Peyer's patch (tissue), 4 donors: ENCODE measurements around the gene IFI27.

Source experiments
- CTCF ChIP-seq, 6 experiments: fragments of 450-650 bp in 4 of 6; fragments of 200-600 bp in 2 of 6; sonication (generic) in 1 of 6; IDR thresholded peaks; one replicate each; pipeline ENCODE4 v1.5.1; 2017 to 2019; ENCODE audit warnings: antibody characterized with exemption in 6 of 6, mild to moderate bottlenecking in 3 of 6, moderate library complexity in 1 of 6
- POLR2A ChIP-seq, 2 donors: fragments of 450-650 bp; IDR thresholded peaks; one replicate each; pipeline ENCODE4 v1.5.1; 2017; ENCODE audit warnings: antibody characterized with exemption in 2 of 2, mild to moderate bottlenecking in 2 of 2, moderate library complexity in 2 of 2

GRCh38 chr14:94129758-94130414 is 19.4 kb downstream of the IFI27 start:
- TF ChIP-seq CTCF (IDR thresholded peaks at IDR 0.05) (no peak), POLR2A (IDR thresholded peaks at IDR 0.05) (no peak)
